Body of pancreas (tissue), 4 donors: Measurements from ENCODE around the gene MYL5. TPM values are rescaled to one million over a fixed set of nuclear protein-coding genes. Genes with fewer than 3 reads are reported as not detected.
"Not testable (repeated sequence)": the region's sequence is repeated elsewhere in the genome, so short reads cannot be mapped to it uniquely, and the experiment has no call there.

Source experiments
- ATAC-seq: fragments of 150-250 bp; one replicate; pipeline ENCODE4 v1.9.1; 2016
- DNase-seq, 4 donors: peaks; one replicate each; pipeline ENCODE4 v3.0.0-alpha.2; 2019
- H3K27ac ChIP-seq, 4 donors: fragments of 200-600 bp; sonication (generic); 1 replicate in 3 of 4; 2 replicates in 1 of 4; pipeline versions ENCODE4 v1.5.1 to v1.6.1; 2016 to 2019; ENCODE audit warnings: mild to moderate bottlenecking in 1 of 4, mixed read lengths in 1 of 4, moderate library complexity in 1 of 4
- H3K27me3 ChIP-seq, 2 donors: fragments of 200-600 bp; sonication (generic); one replicate each; pipeline ENCODE4 v1.6.0; 2016; ENCODE audit warnings: mild to moderate bottlenecking in 1 of 2
- H3K36me3 ChIP-seq, 2 donors: fragments of 200-600 bp; sonication (generic); replicated peaks in 1 of 2; 2 replicates each; pipeline ENCODE4 v1.5.1; 2016; ENCODE audit warnings: low read depth in 2 of 2; ENCODE audit not compliant: insufficient read depth in 1 of 2
- H3K4me1 ChIP-seq: fragments of 200-600 bp; sonication (generic); one replicate; pipeline ENCODE4 v1.6.0; 2016
- H3K4me3 ChIP-seq, 2 donors: fragments of 200-600 bp; sonication (generic); 1 replicate in 1 of 2; 2 replicates in 1 of 2; pipeline ENCODE4 v1.5.1; 2016 to 2019
- H3K9me3 ChIP-seq, 3 donors: fragments of 200-600 bp; sonication (generic); 1 replicate in 2 of 3; 2 replicates in 1 of 3; pipeline ENCODE4 v1.5.1; 2016
- POLR2A ChIP-seq, 3 donors: fragments of 450-650 bp; IDR thresholded peaks; one replicate each; pipeline ENCODE4 v1.6.1; 2016; ENCODE audit warnings: antibody characterized with exemption in 3 of 3, mild to moderate bottlenecking in 2 of 3
- WGBS, 2 donors: methylation state at CpG; one replicate each; pipeline ENCODE4 v1.1.5; 2017; 5-methylcytosine and 5-hydroxymethylcytosine counted together
- intact Hi-C: fragments of 100-400 bp; cut with DNase I; formaldehyde crosslinking; loops from one replicate; pipeline ENCODE4 v1.15.1; 2023
- total RNA-seq, 2 donors: library from RNA; depleted of rRNA; stranded (reverse); fragments of >200 nt; gene quantifications; one replicate each; pipeline ENCODE4 v1.1.0, GENCODE V29; 2016
- TF ChIP-seq, protein P1 (sequence below), 7 experiments: fragments of 450-650 bp in 4 of 7; fragments of 200-600 bp in 3 of 7; sonication (generic) in 3 of 7; IDR thresholded peaks; one replicate each; pipeline ENCODE4 v1.5.1; 2016 to 2019; ENCODE audit warnings: antibody characterized with exemption in 7 of 7

MYL5 gene
- total RNA-seq, 2 donors from 2014 or later, result 3.0 to 6.0 TPM

DNA sequence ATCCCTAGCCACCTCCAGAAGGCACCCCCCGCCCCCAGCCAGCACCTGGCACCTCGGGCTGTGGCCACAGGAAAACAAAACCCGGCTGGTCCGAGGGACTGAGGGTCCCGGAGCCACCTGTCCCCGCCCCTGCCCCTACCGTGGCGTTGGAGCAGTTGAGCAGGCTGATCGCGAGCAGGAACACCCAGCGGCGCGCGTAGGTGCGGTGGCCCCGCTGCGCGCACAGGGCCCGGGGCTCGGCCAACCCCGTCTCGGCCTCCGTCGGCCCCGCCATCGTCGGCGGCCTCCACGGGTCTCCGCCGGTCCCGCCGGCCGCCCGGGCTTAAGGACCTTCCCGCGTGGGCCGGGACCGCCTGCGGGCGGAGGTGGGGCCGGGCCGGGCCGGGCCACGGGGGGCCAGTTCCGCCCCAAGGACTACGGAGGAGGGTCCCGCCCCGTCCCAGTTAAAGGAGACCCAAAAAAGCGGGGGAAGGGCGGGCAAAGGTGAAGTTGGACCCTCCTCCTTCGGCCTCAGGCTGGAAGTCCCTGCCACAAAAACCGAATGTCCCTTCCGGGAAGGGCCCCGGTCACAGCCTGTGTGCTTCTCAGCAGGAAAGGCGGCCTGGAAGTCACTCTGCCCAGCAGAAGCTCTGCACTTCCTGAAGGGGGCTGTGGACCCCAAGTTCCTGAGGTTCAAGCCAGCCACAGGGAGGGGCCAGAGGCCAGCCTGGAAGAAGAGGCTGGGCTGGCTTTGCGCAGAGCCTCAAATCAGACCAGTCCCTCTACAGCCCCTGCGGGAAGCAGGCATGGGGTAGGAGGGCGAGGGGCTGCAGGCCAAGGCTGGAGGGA is 14.7 kb downstream of the MYL5 start, which contains the start of gene SLC49A3:
Gene SLC49A3 (minus strand): TSS at position 298 of the 828 bp plus-strand sequence. CDS start 24 bp downstream, at position 274.
- Histone ChIP-seq H3K9me3 (no peaks in the 10 kb centered on the region), H3K4me3 (peak within 1 kb of the TSS in 1 of 2 donors; percentile 2), H3K4me1 (peaks cover 27% of the 10 kb centered on the region), H3K27ac (peak within 1 kb of the TSS; percentile 64 to 80 (median 78)), H3K27me3 (no peaks in the 10 kb centered on the region), H3K36me3 (no peaks in the 10 kb centered on the region)
- ATAC-seq (peak; percentile 13), DNase-seq (no peak)
- intact Hi-C loops, result no loop called here
- 31 to 87% methylated on average over 7 to 18 of the region's 59 CpGs for WGBS, 2 donors
- TF ChIP-seq POLR2A (IDR thresholded peaks at IDR 0.05), result peak in 2 of 3 donors; percentile 20 to 22
- TF ChIP-seq, protein P1, sequence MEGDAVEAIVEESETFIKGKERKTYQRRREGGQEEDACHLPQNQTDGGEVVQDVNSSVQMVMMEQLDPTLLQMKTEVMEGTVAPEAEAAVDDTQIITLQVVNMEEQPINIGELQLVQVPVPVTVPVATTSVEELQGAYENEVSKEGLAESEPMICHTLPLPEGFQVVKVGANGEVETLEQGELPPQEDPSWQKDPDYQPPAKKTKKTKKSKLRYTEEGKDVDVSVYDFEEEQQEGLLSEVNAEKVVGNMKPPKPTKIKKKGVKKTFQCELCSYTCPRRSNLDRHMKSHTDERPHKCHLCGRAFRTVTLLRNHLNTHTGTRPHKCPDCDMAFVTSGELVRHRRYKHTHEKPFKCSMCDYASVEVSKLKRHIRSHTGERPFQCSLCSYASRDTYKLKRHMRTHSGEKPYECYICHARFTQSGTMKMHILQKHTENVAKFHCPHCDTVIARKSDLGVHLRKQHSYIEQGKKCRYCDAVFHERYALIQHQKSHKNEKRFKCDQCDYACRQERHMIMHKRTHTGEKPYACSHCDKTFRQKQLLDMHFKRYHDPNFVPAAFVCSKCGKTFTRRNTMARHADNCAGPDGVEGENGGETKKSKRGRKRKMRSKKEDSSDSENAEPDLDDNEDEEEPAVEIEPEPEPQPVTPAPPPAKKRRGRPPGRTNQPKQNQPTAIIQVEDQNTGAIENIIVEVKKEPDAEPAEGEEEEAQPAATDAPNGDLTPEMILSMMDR (IDR thresholded peaks at IDR 0.05), result no peak

DNA sequence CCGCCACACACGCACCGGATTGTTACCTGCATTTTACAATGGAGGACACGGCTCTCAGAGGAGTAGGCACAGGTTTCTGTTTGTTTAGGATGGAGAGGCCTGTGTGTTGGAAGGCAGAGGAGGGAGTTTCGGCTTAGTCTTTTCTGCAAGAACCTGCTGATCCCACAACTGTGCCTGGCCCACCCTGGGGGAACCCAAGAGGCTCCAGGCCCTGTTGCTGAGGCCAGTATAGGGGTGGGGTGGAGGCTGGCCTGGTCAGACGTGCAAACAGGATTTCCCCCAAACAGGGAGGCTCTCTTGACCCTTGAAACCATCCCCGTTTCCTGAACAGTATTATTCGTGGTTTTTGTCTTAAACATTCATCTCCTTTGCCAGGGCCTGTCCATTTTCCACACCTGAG is 15.4 kb downstream of the MYL5 start:
- H3K27me3 ChIP-seq, result no peaks in the 10 kb centered on the region
- 75 to 77% methylated on average over 8 of the region's 8 CpGs for WGBS, 2 donors
- TF ChIP-seq, protein P1 (IDR thresholded peaks at IDR 0.05), result no peak
- no peak for TF ChIP-seq POLR2A (IDR thresholded peaks at IDR 0.05)
- no peaks in the 10 kb centered on the region for H3K36me3 ChIP-seq
- H3K9me3 ChIP-seq, result no peaks in the 10 kb centered on the region
- H3K4me3 ChIP-seq, result no peak overlapping the region
- no peak for ATAC-seq
- no peak for DNase-seq
- intact Hi-C loops, result no loop called here
- H3K4me1 ChIP-seq, result peaks cover 27% of the 10 kb centered on the region
- H3K27ac ChIP-seq, result peak overlapping the region; percentile 64 to 80 (median 78)

GRCh38 chr4:692771-693554 is 18.6 kb downstream of the MYL5 start:
- H3K27ac ChIP-seq, result no peak overlapping the region
- DNase-seq, result no peak
- WGBS, 2 donors, result 61 to 71% methylated on average over 29 to 32 of the region's 32 CpGs

DNA sequence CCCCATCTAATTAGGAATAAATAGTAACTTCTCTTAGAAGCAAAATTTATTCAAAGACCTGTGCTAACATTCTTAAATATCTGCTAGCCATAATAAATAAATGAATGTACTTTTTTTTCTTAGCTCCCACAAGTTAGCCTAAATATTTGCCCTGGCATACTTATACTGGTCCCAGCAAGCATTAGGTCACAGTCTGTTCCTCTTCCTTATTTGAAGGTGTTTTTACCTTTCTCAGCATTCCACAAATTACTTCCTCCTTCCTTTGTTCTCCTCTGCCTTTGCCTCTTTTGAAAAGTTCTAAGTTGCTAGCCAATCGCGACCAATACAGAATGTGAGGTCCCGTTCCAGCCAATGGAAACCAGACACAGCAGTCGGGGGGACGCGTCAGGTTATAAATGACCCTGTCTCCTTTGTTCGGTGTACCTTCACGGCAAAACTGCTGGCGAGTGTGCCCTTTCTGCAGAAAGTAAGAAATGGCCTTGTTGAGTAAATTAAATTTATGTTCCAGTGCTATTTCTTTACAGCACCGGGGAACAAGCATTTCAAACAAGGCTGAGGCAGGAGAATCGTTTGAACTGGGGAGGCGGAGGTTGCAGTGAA is 20.1 kb downstream of the MYL5 start:
- H3K4me3 ChIP-seq, H3K27ac ChIP-seq, H3K4me1 ChIP-seq, H3K9me3 ChIP-seq, H3K27me3 ChIP-seq, ATAC-seq, intact Hi-C loops, H3K36me3 ChIP-seq, DNase-seq: not testable (repeated sequence)
- WGBS, 2 donors, result 80 to 82% methylated on average over 12 of the region's 12 CpGs

More at GRCh38 chr4:692771-693554, 18.6 kb downstream of the MYL5 start:
- H3K4me3 ChIP-seq, result no peak overlapping the region
- no peaks in the 10 kb centered on the region for H3K36me3 ChIP-seq
- intact Hi-C loops, result no loop called here
- ATAC-seq, result no peak
- peaks cover 11% of the 10 kb centered on the region for H3K4me1 ChIP-seq
- no peaks in the 10 kb centered on the region for H3K9me3 ChIP-seq
- H3K27me3 ChIP-seq, result no peaks in the 10 kb centered on the region
- no peak for TF ChIP-seq POLR2A (IDR thresholded peaks at IDR 0.05)
- TF ChIP-seq, protein P1 (IDR thresholded peaks at IDR 0.05), result no peak
